ENCODE data around the gene CTBP1. TPM values are rescaled to one million over a fixed set of nuclear protein-coding genes. Genes with fewer than 3 reads are reported as not detected.
A peak's percentile ranks its signal among the peaks of the same experiment; 100 is the strongest.

Gene CTBP1
- total RNA-seq, 4 donors from 2014 or later: 145 to 255 (median 181) TPM

- Histone ChIP-seq H3K4me1 (peaks cover 16% of the 10 kb centered on the region), H3K9me3 (no peaks in the 10 kb centered on the region), H3K4me3 (no peak overlapping the region), H3K27ac (no peak overlapping the region), H3K36me3 (no peaks in the 10 kb centered on the region), H3K27me3 (no peaks in the 10 kb centered on the region)
- DNase-seq (ENCODE audit: low spot score in 2 of 2): no peak
- TF ChIP-seq POLR2AphosphoS5 (IDR thresholded peaks at IDR 0.05) (no peak), EP300 (IDR thresholded peaks at IDR 0.05) (no peak), POLR2A (IDR thresholded peaks at IDR 0.05) (no peak)
- TF ChIP-seq, protein P1, sequence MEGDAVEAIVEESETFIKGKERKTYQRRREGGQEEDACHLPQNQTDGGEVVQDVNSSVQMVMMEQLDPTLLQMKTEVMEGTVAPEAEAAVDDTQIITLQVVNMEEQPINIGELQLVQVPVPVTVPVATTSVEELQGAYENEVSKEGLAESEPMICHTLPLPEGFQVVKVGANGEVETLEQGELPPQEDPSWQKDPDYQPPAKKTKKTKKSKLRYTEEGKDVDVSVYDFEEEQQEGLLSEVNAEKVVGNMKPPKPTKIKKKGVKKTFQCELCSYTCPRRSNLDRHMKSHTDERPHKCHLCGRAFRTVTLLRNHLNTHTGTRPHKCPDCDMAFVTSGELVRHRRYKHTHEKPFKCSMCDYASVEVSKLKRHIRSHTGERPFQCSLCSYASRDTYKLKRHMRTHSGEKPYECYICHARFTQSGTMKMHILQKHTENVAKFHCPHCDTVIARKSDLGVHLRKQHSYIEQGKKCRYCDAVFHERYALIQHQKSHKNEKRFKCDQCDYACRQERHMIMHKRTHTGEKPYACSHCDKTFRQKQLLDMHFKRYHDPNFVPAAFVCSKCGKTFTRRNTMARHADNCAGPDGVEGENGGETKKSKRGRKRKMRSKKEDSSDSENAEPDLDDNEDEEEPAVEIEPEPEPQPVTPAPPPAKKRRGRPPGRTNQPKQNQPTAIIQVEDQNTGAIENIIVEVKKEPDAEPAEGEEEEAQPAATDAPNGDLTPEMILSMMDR (IDR thresholded peaks at IDR 0.05): no peak
- 97% methylated on average over 5 of the region's 5 CpGs for WGBS
These were observed 4.9 kb upstream of the CTBP1 start for GRCh38 chr4:1253831-1254230.

DNA sequence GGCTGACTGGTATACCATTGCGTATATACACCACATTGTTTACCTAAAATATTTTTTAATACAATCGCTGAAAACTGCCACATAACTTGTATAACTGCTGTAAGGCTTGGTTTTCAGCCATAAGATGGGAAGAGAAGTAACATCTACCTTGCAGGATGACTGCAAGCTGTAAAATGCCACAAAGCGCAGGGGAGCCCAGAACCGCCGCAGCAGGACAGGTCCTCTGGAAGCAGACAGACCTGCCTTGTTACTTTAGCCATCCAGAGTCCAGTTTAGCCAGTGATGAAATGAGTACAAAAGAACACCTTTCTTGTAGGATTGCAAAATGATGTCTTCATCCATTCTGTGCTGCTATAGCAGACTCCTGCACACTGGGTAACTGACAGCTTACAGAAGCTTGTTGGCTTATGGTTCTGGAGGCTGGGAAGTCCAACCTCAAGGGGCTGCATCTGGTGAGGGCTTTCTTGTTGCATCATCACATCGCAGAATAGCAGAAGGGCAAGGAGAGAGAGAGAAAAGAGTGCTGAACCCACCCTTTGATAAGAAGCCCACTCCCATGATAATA lies 4.1 kb upstream of the CTBP1 start:
- 95% methylated on average over 6 of the region's 6 CpGs for WGBS

GRCh38 chr4:1251773-1252066 lies 2.8 kb upstream of the CTBP1 start:
- H3K36me3 ChIP-seq: no peaks in the 10 kb centered on the region
- over 99% methylated on average over 11 of the region's 11 CpGs for WGBS
- TF ChIP-seq, protein P1 (IDR thresholded peaks at IDR 0.05): no peak
- TF ChIP-seq POLR2A (IDR thresholded peaks at IDR 0.05): no peak
- TF ChIP-seq POLR2AphosphoS5 (IDR thresholded peaks at IDR 0.05): no peak
- TF ChIP-seq EP300 (IDR thresholded peaks at IDR 0.05): no peak
- peaks cover 25% of the 10 kb centered on the region for H3K4me1 ChIP-seq
- DNase-seq (ENCODE audit: low spot score in 2 of 2): no peak
- no peak overlapping the region for H3K27ac ChIP-seq
- no peaks in the 10 kb centered on the region for H3K9me3 ChIP-seq
- no peak overlapping the region for H3K4me3 ChIP-seq
- no peaks in the 10 kb centered on the region for H3K27me3 ChIP-seq

More for the DNA sequence above, 4.1 kb upstream of the CTBP1 start:
- H3K9me3 ChIP-seq: no peaks in the 10 kb centered on the region
- H3K36me3 ChIP-seq: no peaks in the 10 kb centered on the region
- TF ChIP-seq POLR2A (IDR thresholded peaks at IDR 0.05): no peak
- no peak for TF ChIP-seq EP300 (IDR thresholded peaks at IDR 0.05)
- no peak overlapping the region for H3K27ac ChIP-seq
- H3K4me3 ChIP-seq: no peak overlapping the region
- no peak for DNase-seq (ENCODE audit: low spot score in 2 of 2)
- H3K4me1 ChIP-seq: peaks cover 16% of the 10 kb centered on the region
- H3K27me3 ChIP-seq: no peaks in the 10 kb centered on the region

- H3K36me3 ChIP-seq: no peaks in the 10 kb centered on the region
- peaks cover 31% of the 10 kb centered on the region for H3K4me1 ChIP-seq
- H3K27ac ChIP-seq: no peak overlapping the region
- no peaks in the 10 kb centered on the region for H3K27me3 ChIP-seq
- H3K9me3 ChIP-seq: no peaks in the 10 kb centered on the region
- peak; percentile 61 to 73 for DNase-seq (ENCODE audit: low spot score in 2 of 2)
- TF ChIP-seq, protein P1 (IDR thresholded peaks at IDR 0.05): no peak
- TF ChIP-seq POLR2A (IDR thresholded peaks at IDR 0.05): no peak
- no peak for TF ChIP-seq EP300 (IDR thresholded peaks at IDR 0.05)
- TF ChIP-seq POLR2AphosphoS5 (IDR thresholded peaks at IDR 0.05): no peak
- H3K4me3 ChIP-seq: peak overlapping the region; percentile 96
- 98% methylated on average over 27 of the region's 33 CpGs for WGBS
These were observed 2.2 kb upstream of the CTBP1 start for GRCh38 chr4:1250921-1251772.

DNA sequence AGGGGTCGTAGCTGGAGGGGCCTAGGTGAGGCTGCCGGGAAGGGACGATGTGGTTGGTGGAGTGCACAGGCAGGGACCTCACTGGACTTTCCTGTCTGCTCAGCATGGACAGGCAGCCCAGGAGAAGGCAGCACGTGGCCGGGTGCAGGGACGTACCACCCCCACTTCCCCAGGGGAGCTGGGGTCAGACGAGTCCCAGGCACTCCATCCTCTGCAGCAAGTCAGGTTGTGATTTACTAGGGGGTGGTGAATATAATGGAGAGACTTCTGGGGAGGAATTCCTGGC lies 1.5 kb upstream of the CTBP1 start:
- Histone ChIP-seq H3K27ac (peak overlapping the region; percentile 97), H3K4me1 (peaks cover 38% of the 10 kb centered on the region), H3K9me3 (no peaks in the 10 kb centered on the region), H3K36me3 (no peaks in the 10 kb centered on the region), H3K27me3 (no peaks in the 10 kb centered on the region), H3K4me3 (peak overlapping the region; percentile 96)
- TF ChIP-seq POLR2AphosphoS5 (IDR thresholded peaks at IDR 0.05): no peak
- no peak for TF ChIP-seq EP300 (IDR thresholded peaks at IDR 0.05)
- no peak for TF ChIP-seq POLR2A (IDR thresholded peaks at IDR 0.05)
- TF ChIP-seq, protein P1 (IDR thresholded peaks at IDR 0.05): no peak
- peak in 1 of 2 donors; percentile 73 for DNase-seq (ENCODE audit: low spot score in 2 of 2)
- WGBS: 93% methylated on average over 6 of the region's 7 CpGs
